ENCODE measurements around the gene EPHA3.

The EPHA3 gene

DNA sequence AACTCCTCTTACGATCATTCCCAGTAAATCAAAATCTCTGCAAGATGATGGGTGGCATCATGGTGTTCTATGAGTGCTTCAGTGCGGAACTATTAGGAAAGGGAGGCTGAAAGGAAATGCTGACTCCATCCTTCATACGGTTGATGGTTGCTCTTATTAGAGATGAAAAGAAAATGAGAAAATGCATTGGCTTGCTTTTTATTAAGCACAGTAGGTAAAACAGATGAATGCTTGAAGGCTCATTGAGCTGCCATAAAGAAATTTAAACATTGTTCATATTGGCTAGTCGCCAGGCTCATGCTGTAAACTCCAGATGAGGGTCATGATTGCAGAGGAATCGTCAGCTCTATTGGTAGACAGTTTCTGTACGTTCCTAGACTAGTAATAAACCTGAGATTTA lies 115.8 kb downstream of the EPHA3 start:
- FAIRE-seq = no peak
- DNase-seq (ENCODE audit: insufficient read length, low spot score) = no peak

DNA sequence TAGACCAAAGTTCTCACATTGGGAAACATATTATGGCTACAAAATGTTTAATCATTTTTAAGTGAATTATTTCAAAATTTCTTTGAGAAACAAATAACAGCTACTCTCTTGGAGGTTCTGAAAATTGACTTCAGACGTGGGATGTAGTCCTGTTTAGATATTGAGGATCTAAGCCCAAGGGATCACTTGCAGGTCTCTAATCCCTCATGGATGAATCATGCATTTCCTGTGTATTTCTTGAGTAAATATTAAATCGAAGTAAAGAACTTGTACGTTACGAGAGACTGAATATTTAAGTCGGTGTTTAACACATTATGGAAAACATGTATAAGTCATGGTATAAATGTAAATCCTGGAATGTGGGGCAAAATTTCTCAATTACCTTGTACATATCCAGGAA lies 119.8 kb downstream of the EPHA3 start:
- DNase-seq (ENCODE audit: insufficient read length, low spot score) (no peak), FAIRE-seq (no peak)

DNA sequence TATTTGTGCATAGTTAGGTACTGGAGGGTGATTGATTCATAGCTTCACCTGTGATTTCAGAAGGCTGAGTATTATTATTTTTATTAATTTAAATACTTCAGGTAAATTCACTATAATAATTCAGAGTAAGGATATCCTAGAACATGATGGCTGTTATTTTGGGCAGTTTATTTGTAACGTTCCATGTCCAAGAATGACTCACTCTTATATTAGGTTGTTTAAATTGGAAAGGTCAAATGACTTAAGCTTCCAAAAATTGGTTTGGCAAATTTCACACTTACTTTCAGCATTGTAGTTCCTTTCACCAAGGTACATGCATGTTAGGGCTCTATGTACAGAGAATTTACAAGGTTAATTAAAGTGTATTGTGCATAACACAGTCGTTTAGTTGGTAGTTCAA lies 120.2 kb downstream of the EPHA3 start:
- FAIRE-seq (no peak), DNase-seq (ENCODE audit: insufficient read length, low spot score) (no peak)

DNA sequence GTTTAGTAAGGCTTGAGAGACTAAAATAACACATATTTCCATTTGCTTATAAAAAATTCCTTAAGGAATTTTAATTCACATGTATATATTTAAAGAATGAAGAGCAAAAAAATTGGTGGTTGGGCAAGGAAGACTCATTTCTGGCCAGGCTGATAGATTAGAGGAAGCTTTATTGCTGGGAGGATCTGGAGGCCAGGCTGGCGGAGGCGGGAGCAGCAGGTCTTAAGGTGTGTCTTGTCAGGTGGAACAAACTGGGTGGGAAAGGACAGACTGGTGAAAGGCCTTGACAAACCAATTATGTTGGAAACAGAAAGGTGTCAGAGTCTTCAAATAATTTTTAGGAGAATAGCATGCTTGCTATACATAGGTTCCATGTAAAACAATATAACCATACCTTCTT lies 124.7 kb downstream of the EPHA3 start:
- FAIRE-seq = no peak
- no peak for DNase-seq (ENCODE audit: insufficient read length, low spot score)

DNA sequence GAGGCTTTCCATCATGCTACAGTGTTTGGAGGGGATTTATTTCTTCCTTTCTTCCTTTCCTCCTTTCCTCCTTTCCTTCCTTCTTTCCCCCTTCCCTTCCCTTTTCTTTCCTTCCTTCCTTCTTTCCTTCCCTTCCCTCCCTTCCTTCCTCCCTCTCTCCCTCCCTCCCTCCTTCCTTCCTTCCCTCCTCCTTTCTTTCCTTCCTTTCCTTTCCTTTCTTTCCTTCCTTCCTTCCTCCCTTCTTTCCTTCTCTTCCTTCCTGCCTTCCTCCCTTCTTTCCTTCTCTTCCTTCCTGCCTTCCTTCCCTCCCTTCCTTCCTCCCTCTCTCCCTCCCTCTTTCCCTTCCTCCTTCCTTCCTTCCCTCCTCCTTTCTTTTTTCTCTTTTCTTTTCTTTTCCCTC lies 127.2 kb downstream of the EPHA3 start:
- no peak for FAIRE-seq
- DNase-seq (ENCODE audit: insufficient read length, low spot score) = no peak

DNA sequence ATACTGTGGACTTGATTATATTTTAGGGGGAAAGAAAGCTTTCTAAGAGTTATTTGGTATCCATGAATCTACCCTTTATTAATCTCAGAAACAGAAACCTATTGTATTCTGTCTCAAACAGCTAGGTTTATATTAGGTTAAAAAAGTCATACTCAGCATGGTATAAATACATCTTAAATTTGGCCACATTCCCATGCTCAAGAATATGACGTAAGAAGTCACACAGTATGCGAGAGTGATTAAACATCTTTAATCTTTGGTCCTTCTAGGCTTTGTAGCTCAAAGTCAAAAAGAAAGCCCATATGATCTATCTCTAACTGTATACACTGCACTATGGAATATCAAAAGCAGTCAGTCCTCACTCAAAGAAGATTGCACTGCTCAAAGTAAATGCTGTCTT lies 131.4 kb downstream of the EPHA3 start:
- DNase-seq (ENCODE audit: insufficient read length, low spot score) (no peak), FAIRE-seq (no peak)

DNA sequence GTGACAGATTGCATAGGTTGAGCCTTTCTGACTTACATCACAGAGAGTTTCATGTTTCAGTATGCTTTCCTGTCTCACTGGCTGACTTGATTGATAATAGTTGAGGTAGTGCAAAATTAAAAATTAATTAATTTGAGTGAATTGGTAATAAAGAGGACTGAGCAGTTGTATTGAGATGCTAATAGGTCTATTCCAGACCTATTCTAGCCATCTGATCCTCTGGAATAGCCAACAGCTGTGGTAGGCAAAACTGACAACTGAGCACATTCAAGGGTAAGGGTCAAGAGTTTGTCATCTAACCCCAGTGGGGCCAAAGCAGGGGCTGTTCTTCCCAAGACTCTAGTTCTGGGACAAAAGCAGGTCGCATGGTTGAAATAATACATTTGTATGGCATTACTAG lies 132.4 kb downstream of the EPHA3 start:
- FAIRE-seq (no peak), DNase-seq (ENCODE audit: insufficient read length, low spot score) (no peak)

DNA sequence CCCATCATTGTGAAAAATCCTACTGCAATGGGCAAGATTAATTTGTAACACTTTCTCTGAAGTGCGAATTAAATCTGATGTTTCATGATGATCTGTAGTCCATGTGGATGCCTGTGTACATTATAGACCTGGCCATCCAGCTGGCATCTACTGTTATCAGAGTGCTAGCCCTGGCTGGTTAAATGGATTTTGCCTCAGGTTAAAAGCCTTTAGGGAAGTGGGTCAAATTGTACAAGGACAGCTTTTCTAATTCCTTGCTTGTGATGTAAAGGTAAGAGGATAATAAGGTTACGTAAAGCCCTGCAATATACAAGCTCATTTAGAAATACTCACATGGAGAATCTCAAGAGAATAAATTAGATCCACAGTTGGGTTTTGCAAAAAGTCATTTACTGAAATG lies 138.2 kb downstream of the EPHA3 start:
- FAIRE-seq (no peak), DNase-seq (ENCODE audit: insufficient read length, low spot score) (no peak)

DNA sequence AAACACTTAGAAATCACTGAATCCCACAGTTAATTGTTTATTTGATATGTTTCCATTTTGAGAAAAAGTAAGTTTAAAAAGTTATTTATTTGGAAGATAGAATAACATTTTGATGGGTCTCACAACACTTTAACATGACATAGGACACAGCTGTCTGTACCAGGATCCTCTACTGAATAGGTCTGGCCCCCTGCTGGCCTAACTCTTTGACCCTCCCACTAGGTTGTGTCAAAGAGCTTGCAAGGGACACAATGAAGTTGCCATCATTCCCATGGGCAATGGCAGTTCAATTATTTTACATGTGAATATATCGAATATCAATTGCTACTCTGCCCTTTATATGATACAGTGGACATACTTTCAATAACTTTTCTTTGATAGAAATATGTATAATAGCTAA lies 138.9 kb downstream of the EPHA3 start:
- no peak for FAIRE-seq

DNA sequence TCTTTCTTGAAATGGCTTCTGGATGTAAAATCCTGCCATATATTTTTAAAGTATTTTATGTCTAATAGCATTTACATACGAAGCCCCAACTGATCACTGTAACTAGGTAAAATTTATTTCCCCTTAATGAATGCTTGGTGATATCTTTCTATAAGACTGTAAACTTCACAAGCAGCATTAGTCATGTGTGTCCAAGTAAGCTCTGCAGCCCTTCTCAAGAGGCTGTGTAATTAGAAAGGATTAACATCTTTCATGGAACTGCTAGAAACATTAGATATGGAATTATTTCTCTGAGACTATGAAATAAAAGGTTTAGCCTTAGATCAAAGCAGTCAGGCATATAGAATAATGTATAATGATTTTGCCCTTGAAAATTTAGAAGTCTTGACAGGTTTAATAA lies 143.3 kb downstream of the EPHA3 start:
- FAIRE-seq (no peak), DNase-seq (ENCODE audit: insufficient read length, low spot score) (no peak)

More for the DNA sequence above, 138.9 kb downstream of the EPHA3 start:
- no peak for DNase-seq (ENCODE audit: insufficient read length, low spot score)

DNA sequence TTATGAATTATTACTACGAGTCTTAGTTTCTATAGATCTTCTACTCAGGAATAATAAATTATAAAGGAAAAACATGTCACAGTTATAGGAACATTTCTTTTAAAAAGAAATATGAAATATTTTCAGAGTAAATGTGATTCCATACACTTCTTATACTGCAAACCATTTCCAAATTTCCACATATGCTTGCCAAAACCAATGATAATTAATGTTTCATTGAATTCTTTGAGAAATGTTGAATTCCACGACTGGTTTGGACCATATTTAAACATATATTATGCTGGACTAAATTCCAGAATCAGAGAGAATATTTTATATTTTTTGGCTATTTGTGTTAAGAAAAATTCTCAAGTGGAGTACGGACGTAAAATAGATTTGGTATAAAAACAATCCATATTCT lies 144.6 kb downstream of the EPHA3 start:
- no peak for FAIRE-seq

DNA sequence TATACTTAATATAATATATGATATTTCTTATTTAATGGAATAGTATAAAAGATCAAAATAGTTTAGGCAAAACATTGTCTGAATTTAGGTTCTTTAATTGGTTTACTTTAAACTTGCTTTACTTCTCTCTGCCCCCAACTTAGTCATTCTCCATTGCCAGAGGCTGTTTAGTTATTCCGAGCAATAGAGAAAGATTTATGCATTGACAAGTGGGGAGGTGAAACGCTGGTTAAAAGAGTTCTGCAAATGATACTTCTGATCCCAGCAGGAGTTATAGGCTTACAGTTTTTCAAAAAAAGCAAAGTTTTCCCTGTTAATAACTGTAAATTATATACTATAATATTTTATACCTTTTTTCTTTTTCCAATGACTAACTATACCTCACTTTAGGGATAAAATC lies 145.4 kb downstream of the EPHA3 start:
- DNase-seq (ENCODE audit: insufficient read length, low spot score) = peak; percentile 1
- no peak for FAIRE-seq

More for the DNA sequence above, 144.6 kb downstream of the EPHA3 start:
- DNase-seq (ENCODE audit: insufficient read length, low spot score) = no peak

DNA sequence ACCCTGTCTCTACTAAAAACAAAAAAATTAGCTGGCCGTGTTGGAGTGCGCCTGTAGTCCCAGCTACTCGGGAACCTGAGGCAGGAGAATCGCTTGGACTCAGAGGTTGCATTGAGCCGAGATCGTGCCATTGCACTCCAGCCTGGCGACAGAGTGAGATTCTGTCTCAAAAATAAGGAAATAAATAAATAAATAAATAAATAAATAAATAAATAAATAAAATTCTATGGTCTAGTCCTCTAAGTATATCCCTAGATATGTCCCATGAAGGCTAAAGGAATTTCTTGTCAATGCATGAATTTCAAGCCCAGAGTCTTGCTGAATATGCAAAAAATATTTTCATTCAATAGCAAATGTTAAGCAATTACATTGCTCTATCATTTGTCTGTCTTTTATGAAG lies 149.0 kb downstream of the EPHA3 start:
- DNase-seq (ENCODE audit: insufficient read length, low spot score) (no peak), FAIRE-seq (no peak)

DNA sequence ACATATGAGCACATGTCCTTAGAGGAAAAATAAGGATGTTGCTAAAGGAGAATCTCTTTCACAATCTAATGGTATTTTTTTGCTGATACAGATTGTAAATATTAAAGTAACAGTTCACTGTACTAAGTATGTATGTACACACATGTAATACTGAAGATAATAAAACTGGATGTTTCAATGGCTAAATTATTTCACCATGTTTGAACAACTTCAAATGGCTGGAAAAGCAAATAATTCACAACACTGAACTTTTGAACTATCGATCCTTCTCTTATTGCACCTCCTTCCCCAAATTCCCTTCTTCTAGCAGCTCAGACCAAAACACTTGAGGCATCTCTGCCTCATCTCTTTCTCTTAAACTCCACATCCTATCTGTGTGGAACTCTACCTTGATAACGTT lies 149.5 kb downstream of the EPHA3 start:
- no peak for DNase-seq (ENCODE audit: insufficient read length, low spot score)
- FAIRE-seq = no peak

DNA sequence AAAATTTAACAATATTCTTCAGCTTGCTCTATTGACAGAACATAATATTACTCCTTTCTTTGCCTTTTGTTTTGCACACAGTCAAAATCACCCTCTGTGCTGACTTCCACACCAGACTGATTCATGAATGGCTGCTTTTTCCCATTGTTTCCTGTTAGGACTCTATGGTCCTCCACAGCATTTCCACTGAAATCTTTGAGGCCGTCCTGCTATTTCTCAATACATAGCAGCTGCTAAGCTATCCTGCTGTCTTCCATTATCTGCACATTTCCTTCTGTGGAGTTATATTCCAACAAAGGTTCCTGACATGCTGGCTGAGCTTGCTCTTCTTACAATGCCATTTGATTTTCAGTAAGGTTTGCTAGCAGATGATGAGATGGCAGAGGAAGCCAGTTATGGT lies 153.3 kb downstream of the EPHA3 start:
- DNase-seq (ENCODE audit: insufficient read length, low spot score) (no peak), FAIRE-seq (no peak)

DNA sequence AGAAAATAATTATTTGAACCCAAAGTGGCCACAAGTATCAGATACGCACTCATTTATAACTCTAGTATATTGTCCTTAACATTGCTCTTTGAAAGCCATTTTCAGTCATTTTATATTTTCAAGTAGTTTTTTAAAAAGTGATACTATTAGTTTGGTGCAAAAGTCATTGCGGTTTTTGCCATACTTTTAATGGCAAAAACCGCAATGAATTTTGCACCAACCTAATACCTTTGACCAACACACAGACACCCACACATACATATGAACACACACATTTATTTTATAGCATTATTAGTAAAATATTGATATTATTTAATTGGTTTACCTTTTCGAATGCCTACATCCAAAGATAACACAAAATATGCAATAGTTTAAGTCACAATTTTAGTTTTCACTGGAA lies 154.3 kb downstream of the EPHA3 start:
- no peak for DNase-seq (ENCODE audit: insufficient read length, low spot score)
- no peak for FAIRE-seq

DNA sequence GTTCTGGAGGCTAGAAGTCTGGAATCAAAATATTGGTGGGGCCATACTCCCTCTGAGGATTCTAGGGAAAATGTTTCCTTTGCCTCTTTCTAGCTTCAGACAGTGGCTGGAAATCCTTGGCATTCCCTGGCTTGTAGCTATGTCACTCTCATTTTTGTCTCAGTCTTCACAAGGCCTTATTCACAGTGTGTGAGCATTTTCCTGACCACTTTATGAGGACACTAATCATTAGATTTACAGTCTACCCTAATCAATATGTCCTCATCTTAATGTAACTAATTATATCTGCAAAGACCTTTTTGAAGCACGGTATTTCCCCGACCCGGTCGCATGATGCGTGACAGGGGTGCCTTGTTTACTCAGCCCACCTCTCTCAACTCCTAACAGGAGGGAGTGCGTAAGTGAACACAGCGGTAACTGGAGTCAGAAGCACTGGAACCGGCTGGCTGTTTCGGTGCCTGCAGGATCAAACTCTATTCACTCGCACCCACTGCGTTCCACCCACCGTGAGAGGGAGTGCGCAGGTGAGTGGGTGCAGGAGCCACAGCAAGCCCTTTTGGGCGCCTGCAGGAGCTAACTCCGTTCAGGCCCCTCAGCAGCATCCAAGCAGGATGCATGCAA lies 155.0 kb downstream of the EPHA3 start:
- no peak for DNase-seq (ENCODE audit: insufficient read length, low spot score)
- FAIRE-seq = no peak

DNA sequence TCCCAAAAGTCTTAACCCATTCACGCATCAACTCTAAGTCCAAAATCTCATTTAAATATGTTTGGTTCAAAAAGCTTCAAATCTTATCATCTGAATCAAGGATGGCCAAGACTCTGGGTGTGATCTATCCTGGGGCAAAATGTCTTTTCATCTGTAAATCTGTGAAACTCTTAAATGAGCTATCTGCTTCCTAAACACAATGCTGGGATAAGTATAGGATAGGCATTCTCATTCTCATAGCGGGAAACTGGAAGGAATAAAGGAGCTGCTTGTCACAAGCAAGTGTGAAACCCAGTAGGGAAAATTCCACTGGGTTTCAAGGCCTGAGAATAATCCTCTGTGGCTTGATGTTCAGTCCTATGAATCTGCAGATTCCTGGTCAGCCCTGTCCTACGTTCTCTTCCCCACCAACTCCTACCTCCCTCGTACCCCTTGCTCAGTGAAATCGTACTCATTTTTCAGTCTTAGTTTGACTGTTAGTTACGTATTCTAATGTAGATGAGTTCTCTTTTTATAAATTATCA lies 156.7 kb downstream of the EPHA3 start:
- FAIRE-seq (no peak), DNase-seq (ENCODE audit: insufficient read length, low spot score) (no peak)

DNA sequence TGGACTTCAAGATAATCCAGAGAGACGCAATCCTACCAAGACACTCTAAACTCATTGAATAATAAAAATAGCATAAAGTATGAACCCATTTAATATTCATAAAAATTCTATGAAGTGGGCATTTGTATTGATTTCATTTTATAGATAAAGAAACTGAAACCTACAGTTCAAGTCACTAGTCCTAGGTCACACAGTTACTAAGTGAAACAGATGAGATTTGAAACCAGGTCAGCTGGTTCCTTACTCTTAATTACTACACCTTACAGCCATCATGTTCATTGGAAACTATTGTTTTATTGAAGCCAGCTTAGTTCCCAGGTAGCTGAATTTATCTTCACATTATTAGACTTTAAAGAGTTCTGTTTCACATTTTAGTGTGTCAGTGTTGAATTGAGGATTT lies 158.7 kb downstream of the EPHA3 start:
- FAIRE-seq = no peak
- no peak for DNase-seq (ENCODE audit: insufficient read length, low spot score)

DNA sequence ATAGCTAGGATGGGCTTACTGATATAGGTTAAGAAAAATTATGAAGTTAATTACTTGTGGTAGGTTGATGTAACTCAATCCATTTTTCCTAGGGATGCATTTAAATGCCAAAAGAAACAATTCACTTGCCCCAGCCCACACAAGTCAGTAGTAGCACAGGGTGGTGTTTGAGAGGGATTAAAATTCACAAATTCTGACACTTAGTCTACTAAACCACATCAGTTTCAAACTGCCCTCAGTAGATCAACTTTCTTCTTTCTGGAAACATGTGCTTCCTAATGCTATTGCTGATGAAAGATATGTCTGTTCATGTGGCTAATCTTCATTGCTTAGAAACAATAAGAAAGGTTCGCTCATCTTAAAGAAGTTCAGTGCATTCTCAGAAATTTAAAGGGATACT lies 160.6 kb downstream of the EPHA3 start:
- DNase-seq (ENCODE audit: insufficient read length, low spot score) = no peak
- FAIRE-seq = no peak

DNA sequence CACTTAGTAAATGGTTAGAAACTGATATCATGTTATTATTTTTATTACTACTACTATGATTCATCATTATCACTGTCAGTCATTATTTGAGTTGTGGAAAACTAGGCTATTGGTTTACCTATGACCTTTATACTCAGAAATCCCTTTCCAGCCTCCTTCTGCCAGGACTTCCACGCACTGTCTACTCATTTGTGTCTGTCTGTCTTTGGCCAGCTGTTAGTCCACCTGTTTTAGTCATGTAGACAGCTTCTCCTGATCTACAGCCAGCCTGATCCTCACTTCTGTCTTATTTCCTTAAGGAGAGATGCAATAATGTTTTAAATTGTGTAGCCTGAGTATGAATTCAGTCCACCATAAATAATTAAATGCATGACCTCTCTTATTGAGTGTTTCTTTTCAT lies 162.8 kb downstream of the EPHA3 start:
- DNase-seq (ENCODE audit: insufficient read length, low spot score) (no peak), FAIRE-seq (no peak)

DNA sequence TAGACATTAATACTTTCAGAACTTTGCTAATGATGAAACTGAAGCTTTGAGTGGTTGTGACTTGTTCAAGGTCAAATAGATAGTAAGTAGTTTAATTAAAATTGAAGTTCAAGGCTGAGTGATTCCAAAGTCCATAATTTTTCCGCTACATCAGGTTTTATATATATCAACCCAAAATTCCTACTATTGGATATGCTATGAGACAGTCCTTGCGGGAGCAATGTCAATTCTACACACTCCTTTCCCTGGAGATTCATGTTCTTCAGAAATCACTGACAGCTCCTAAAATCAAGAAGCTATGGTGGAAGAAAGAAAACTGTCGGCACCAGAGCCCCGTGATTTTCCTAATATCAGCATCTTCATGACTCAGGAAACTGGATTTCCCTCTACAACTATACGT lies 167.6 kb downstream of the EPHA3 start:
- no peak for DNase-seq (ENCODE audit: insufficient read length, low spot score)

DNA sequence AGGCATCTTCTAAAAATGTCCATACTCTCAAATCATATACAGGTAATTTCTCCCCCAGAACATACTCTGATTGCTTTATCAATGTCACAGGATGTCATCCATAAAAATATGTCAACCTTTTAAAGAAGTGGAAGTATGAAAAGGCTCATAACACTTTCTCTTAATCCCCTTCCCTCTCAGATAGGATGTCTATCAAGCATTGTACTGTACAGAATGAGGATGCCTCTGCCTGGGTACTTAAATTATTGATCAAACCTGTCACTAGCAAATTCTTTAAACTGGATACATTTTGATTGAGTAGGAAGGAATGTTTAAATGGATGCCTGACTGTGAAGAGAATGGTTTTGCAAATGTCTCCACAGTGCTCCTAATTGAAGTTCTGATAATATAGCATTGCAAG lies 168.7 kb downstream of the EPHA3 start:
- FAIRE-seq (no peak), DNase-seq (ENCODE audit: insufficient read length, low spot score) (no peak)

More for the DNA sequence above, 167.6 kb downstream of the EPHA3 start:
- no peak for FAIRE-seq

All from HTR-8/SVneo (cell line).